Stimulated activated naive CD8-positive, alpha-beta T cell treated with anti-CD3 and anti-CD28 coated beads, Interleukin-15, Interleukin-2, amounts not matched to agents 100 U/mL and 50 U/mL, for 24 hours (primary cell): ENCODE data around the gene LRBA.
"Not testable (repeated sequence)": the region's sequence is repeated elsewhere in the genome, so short reads cannot be mapped to it uniquely, and the experiment has no call there.

Experiments used
- ATAC-seq: fragments of 150-1000 bp; cut with Tn5 transposase; one replicate; pipeline ENCODE4 v1.10.0; 2021
- DNase-seq: peaks from one replicate; pipeline ENCODE4 v3.0.0; 2021

The LRBA gene

GRCh38 chr4:150673793-150674192 lies 341.3 kb downstream of the LRBA start:
- ATAC-seq (no peak), DNase-seq (no peak)

- DNase-seq (no peak), ATAC-seq (no peak)
Measured at GRCh38 chr4:150668824-150669223, 346.3 kb downstream of the LRBA start.

GRCh38 chr4:150664935-150665334 lies 350.1 kb downstream of the LRBA start:
- DNase-seq: no peak

GRCh38 chr4:150662686-150663085 lies 352.4 kb downstream of the LRBA start:
- DNase-seq: no peak

More at GRCh38 chr4:150664935-150665334, 350.1 kb downstream of the LRBA start:
- no peak for ATAC-seq

GRCh38 chr4:150661551-150661950 lies 353.5 kb downstream of the LRBA start:
- DNase-seq: not testable (repeated sequence)

More at GRCh38 chr4:150662686-150663085, 352.4 kb downstream of the LRBA start:
- ATAC-seq: no peak

GRCh38 chr4:150658258-150658657 lies 356.8 kb downstream of the LRBA start:
- ATAC-seq, DNase-seq: not testable (repeated sequence)

More at GRCh38 chr4:150661551-150661950, 353.5 kb downstream of the LRBA start:
- not testable (repeated sequence) for ATAC-seq

GRCh38 chr4:150656891-150657290 lies 358.2 kb downstream of the LRBA start:
- ATAC-seq (no peak), DNase-seq (no peak)

- ATAC-seq: no peak
- no peak for DNase-seq
Measured at GRCh38 chr4:150650751-150651150, 364.3 kb downstream of the LRBA start.

- DNase-seq: no peak
Measured at GRCh38 chr4:150648123-150648522, 367.0 kb downstream of the LRBA start.

GRCh38 chr4:150647008-150647407 lies 368.1 kb downstream of the LRBA start:
- ATAC-seq (no peak), DNase-seq (no peak)

More at GRCh38 chr4:150648123-150648522, 367.0 kb downstream of the LRBA start:
- ATAC-seq: no peak

GRCh38 chr4:150641612-150642011 lies 373.5 kb downstream of the LRBA start:
- ATAC-seq (no peak), DNase-seq (no peak)

- DNase-seq: no peak
- ATAC-seq: no peak
Measured at GRCh38 chr4:150632639-150633038, 382.4 kb downstream of the LRBA start.

- ATAC-seq (no peak), DNase-seq (no peak)
Measured at GRCh38 chr4:150628073-150628472, 387.0 kb downstream of the LRBA start.

- no peak for ATAC-seq
- DNase-seq: no peak
Measured at GRCh38 chr4:150625033-150625432, 390.1 kb downstream of the LRBA start.

GRCh38 chr4:150624055-150624454 lies 391.0 kb downstream of the LRBA start:
- ATAC-seq: no peak
- DNase-seq: no peak

GRCh38 chr4:150619042-150619441 lies 396.0 kb downstream of the LRBA start:
- ATAC-seq (no peak), DNase-seq (no peak)

GRCh38 chr4:150609131-150609530 lies 406.0 kb downstream of the LRBA start:
- ATAC-seq: no peak
- no peak for DNase-seq

GRCh38 chr4:150600812-150601445 lies 414.2 kb downstream of the LRBA start:
- DNase-seq (no peak), ATAC-seq (no peak)

GRCh38 chr4:150599547-150599946 lies 415.5 kb downstream of the LRBA start:
- ATAC-seq (no peak), DNase-seq (no peak)

GRCh38 chr4:150598909-150599308 lies 416.2 kb downstream of the LRBA start:
- DNase-seq: no peak
- ATAC-seq: no peak

GRCh38 chr4:150593996-150594395 lies 421.1 kb downstream of the LRBA start:
- DNase-seq (no peak), ATAC-seq (no peak)

GRCh38 chr4:150591904-150592303 lies 423.2 kb downstream of the LRBA start:
- no peak for DNase-seq

GRCh38 chr4:150591406-150591805 lies 423.7 kb downstream of the LRBA start:
- DNase-seq (no peak), ATAC-seq (no peak)

More at GRCh38 chr4:150591904-150592303, 423.2 kb downstream of the LRBA start:
- ATAC-seq: no peak

GRCh38 chr4:150590631-150591030 lies 424.5 kb downstream of the LRBA start:
- ATAC-seq: no peak
- no peak for DNase-seq
